ENCODE results near the gene LGALS7B.
"Not testable (repeated sequence)": the region's sequence is repeated elsewhere in the genome, so short reads cannot be mapped to it uniquely, and the experiment has no call there.

LGALS7B gene

DNA sequence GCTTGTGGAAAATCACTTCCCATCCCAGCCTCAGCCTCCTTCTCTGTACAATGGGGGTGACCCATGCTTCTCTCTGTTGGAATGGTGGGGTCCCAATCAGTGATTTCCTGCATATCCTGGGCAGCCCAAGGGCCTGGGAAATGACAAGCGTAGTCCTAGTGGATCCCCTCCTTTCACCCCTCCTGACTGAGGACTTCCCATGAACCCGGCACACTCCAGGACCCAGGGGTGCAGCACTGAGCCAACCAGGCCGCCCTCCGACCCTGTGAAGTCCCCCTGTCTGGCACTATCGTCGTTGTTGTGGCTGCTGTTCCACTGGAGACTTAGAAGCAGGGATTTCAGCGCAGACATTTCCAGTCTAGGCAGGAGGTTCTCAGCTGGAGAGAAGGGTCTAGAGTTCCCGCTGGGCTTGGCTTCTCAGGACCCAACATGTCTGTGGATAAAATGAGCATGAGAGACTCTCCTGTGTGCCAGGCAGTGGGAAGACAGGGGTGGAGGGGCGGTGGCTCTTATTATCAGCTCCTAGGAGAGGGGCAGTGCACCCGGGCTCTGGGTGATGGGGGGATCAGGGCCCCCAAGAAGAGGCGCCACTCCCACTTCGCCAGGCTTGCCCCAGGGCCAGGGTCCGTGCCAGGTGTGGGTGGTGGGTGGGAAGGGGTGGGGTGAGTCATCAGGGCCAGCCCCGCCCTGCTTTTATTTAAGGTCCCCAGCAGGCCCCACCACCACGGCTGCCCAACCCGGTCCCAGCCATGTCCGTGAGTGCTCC is at the start of gene LGALS7B:
LGALS7B (plus strand) TSS at position 723 of the 766 bp plus-strand sequence; CDS start at position 750, 27 bp downstream.
- DNase-seq = no peak

DNA sequence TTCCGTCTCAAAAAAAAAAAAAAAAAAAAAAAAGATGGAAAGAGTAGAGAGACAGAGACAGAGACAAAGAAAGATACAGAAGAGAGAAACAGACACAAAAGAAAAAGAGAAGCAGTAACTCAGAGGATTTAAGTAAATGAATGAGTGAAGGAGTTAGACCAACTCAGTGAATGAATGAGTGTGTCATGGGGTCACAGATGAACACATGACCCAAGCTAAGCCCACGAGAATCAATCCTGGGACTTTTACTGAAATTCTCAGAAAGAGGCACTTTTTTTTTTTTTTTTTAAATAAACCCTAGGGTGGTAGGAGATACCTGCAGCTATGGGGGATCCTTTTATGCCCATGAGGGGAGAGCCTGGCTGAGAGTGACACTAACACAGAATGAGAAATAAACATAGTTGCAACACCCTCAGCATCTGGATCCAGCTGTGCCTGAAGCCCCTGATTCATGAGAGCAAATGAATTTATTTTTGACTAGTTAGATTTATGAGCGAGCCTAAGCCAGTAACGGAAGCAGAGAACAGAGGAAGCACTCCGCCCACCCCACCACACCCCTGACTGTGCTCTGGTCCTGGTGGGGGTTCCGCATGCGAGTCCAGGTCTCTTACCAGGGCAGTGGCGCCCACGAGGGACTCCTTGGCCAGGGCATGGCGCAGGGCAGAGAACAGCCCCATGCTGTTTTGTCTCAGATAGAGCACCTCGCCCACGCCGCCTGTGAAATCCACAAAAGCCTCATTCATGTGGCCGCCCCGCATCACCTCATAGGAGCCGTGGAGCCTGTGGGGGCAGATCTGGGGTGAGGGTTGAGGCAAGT is 49.4 kb upstream of the LGALS7B start:
- DNase-seq = no peak

DNA sequence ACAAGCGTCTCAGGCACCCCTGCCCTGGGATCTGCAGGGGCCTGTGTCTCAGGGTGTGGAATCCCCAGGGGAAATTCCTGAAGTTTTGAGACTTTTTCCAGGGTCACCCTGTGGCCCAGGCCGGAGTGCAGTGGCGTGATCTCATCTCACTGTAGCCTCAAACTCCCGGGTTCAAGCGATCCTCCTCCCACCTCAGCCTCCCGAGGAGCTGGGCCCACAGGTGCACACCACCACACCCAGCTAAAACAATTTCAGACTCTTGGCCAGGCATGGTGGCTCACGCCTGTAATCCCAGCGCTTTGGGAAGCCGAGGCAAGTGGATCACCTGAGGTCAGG is 48.8 kb upstream of the LGALS7B start:
- DNase-seq = no peak

DNA sequence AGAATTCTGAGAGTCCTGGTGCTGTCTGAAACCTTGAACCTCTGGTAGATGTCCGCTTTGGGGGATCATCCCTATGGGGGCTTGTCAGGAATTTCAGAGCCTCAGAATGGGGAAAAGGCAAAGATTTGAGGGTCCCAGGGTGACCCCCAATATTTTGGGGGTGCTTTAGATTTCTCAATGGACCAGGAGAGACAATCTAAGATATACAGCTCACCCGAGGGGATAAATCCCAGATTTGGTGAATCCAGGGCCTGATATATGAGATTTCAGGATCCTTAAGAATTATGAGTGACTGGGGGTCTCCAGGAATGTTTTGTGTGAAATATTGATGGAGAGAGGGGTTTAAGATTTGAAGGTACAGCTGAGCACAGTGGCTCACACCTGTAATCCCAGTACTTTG is 48.1 kb upstream of the LGALS7B start:
- DNase-seq = no peak

DNA sequence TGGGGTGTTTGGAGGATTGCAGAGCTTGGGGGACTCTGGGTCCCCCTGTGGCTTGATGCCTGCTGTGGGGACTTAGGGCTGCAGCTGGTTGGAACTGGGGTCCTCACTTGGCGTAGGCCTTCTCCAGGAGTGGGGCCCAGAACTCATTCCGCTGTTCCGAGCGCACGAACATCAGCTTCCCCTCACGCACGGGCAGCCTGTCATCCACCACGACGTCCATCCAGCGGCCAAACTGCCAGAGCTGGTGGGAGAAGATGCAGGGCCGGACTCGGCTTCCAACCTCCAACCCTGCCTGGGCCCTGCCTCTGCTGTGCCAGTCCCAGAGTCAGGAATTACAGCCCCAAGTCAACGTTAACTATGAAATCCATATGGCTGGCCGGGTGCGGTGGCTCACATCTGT is 47.3 kb upstream of the LGALS7B start:
- DNase-seq = no peak

DNA sequence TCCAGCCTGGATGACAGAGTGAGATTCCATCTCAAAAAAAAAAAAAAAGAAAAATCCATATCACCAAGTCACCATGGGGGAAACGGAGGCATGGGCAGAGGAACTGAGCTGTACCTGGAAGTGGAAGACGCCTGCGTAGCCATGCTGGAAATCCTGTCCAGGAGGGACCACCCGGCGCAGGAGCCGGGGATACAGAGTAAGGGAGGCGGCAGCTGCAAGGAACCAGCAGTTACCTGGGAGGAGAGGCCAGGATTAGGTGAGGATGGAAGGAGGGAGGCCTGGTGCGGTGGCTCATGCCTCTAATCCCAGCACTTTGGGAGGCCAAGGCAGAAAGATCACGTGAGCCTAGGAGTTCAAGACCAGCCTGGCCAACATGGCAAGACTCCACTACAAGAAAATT is 46.7 kb upstream of the LGALS7B start:
- DNase-seq = no peak

DNA sequence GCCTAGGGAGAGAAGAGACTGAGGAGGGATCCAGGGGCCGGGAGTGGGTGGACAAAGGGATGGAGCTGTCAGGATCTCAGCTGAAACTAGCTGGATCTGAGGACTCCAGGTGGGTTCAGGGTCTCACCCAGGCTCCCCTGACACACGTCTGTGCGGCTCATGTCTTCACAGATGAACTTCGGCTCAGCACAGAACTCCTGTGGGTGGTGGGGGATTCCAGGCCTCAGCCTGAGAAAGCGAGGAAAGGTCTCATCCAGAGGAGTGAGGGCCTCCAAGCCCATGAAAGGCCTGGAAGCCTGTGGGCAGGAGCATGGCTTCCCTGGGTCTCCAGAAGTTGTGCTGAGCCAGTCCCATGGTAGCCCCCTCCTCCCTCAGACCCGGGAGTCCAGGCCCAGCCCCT is 46.1 kb upstream of the LGALS7B start:
- DNase-seq = no peak

DNA sequence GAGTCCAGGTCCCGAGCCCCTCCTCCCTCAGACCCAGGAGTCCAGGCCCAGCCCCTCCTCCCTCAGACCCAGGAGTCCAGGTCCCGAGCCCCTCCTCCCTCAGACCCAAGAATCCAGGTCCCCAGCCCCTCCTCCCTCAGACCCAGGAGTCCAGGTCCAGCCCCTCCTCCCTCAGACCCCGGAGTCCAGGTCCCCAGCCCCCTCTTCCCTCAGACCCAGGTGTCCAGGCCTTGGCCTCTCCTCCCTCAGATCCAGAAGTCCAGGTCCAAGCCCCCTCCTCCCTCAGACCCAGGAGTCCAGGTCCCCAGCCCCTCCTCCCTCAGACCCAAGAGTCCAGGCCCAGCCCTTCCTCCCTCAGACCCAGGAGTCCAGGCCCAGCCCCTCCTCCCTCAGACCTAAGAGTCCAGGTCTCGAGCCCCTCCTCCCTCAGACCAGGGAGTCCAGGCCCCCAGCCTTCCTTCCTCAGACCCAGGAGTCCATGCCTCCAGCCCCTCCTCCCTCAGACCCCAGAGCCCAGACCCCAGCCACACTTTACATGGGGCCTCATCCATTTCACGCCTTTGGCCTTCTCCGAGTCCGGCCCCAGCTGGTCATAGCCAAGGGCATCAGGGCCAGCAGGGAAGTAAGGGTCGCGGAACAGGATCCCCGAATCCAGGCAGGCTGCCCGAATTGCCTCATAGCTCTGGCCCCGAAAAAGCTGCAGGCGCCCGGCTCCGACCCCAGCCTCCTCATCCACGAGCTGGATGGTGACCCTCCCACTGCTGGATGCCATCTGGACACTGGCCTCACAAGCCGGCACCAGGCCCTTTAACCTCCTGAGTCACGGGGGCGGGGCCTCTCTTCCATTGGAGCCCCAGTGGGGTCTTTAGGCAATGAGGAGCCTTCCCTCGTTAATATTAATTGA is 45.4 kb upstream of the LGALS7B start:
- DNase-seq = no peak

DNA sequence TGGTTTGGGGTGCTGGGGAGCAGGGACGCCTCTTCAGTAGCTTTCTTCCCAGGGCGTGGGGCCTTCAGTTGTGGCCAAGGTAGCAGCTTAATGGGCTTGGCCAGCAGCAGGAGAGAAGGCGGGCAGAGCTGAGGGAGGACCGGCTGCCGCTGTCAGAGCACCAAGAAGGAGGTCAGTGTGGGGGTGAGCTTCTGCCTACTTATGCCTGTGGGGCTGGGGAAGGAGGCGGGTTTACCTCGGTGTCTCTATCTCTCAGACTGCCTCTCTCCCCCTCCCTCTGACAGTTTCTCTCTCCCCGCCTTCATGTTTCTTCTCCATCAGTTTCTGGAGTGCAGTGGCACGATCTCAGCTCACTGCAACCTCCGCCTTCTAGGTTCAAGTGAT is 44.7 kb upstream of the LGALS7B start, which contains the start of gene CAPN12:
CAPN12 (minus strand) TSS at position 177 of the 384 bp plus-strand sequence. CDS start 309 bp downstream, outside the sequence.
- no peak for DNase-seq

DNA sequence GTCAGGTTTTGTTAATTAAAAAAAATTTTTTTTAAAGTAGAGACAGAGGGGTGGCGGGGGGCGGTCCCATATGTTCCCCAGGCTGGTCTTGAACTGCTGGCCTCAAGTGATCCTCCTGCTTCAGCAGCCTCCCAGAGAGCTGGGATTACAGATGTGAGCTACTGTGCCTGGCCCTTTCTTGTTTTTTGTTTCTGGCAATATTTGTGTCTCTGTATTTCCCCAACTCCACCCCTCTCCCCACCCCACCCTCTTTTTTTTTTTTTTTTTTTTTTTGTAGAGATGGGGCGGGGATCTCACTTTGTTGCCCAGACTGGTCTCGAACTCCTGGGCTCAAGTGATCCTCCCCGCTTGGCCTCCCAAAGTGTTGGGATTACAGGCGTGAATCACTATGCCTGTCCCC is 44.1 kb upstream of the LGALS7B start:
- DNase-seq = no peak

DNA sequence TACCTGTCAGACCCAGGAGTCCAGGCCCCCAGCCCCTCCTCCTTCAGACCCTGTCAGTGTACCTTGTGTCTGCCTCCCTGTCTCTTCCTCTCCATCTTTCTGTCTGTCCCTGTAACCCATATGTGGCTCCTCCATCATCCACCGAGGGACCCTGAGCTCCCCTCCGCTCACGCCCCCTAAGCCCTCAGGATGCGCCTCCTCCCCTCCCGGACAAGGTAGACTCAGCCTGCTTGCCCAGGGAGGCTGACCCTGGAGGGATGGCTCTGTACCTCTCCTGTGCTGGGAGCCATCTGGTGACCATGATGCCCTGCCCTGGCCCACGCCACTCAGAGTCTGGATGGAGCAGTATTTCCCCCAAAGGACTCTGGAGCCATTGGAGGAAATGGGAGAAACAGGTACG is 43.7 kb upstream of the LGALS7B start:
- DNase-seq = no peak

DNA sequence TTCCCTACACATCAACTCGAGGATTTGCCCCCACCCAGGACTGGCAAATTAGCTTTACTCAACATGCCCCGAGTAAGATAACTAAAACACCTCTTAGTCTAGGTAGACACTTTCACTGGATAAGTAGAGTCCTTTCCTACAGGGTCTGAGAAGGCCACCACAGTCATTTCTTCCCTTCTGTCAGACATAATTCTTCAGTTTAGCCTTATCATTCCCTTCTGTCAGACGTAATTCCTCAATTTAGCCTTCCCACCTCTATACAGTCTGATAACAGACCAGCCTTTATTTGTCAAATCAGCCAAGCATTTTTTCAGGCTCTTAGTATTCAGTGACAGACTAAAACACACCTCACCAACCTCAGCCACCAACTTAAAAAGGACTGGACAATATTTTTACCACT is 35.2 kb upstream of the LGALS7B start:
- not testable (repeated sequence) for DNase-seq

DNA sequence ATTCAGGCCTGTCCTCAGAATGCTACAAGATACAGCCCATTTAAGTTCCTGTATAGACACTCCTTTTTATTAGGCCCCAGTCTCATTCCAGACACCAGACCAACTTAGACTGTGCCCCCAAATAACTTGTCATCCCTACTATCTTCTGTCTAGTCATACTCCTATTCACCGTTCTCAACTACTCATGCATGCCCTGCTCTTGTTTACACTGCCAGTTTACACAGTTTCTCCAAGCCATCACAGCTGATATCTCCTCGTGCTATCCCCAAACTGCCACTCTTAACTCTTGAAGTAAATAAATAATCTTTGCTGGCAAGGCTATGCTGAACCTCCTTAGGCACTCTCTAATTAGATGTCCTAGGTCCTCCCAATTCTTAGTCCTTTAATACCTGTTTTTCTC is 34.8 kb upstream of the LGALS7B start:
- not testable (repeated sequence) for DNase-seq

DNA sequence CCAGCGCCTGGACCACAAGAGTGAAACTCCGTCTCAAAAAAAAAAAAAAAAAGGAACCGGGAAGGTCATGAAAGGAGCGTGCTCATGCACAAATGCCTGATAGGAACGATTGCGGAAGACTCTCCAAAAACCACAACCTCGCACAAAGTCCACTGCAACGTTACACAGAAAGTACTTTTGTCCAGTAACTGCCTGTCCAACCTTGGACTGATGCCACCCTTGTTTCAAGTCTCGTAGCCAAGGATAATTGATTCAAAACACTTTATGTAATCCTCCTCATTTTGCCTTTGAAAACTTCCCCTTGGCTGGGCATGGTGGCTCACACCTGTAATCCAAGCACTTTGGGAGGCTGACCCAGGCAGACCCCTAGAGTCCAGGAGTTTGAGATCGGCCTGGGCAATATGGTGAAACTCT is 29.4 kb upstream of the LGALS7B start:
- DNase-seq = no peak

DNA sequence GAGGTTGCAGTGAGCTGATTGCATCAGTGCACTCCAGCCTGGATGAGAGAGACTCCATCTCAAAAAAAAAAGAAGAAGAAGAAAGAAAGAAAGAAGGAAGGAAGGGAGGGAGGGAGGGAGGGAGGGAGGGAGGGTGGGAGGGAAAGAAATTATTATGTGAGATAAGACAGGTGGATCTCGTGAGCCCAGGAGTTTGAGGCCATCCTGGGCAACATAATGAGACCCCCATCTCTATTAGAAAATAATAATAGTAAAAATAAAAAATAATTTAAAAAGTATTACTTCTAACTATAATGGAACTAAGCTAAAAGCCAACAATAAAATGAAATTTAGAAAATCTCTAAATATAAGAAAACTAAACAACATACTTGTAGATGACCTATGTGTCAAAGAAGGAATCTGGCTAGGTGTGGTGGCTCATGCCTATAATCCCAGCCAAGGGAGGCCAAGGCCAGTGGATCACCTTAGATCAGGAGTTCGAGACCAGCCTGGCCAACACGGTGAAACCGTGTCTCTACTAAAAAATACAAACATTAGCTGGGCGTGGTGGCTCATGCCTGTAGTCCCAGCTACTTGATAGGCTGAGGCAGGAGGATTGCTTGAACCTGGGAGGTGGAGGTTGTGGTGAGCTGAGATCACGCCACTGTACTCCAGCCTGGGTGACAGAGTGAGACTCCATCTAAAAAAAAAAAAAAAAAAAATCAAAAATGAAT is 28.0 kb upstream of the LGALS7B start:
- DNase-seq = not testable (repeated sequence)

DNA sequence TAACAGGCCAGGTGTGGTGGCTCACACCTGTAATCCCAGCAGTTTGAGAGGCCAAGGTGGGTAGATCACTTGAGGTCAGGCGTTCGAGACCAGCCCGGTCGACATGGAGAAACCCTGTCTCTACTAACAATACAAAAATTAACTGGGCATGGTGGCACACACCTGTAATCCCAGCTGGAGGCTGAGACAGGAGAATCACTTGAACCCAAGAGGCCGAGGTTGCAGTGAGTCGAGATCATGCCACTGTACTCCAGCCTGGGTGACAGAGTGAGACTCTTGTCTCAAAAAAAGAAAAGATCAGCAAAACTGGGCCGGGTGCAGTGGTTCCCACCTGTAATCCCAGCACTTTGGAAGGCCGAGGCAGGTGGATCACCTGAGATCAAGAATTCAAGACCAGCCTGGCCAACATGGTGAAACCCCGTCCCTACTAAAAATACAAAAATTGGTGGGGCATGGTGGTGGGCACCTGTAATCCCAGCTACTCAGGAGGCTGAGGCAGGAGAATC is 27.1 kb upstream of the LGALS7B start:
- DNase-seq = not testable (repeated sequence)

DNA sequence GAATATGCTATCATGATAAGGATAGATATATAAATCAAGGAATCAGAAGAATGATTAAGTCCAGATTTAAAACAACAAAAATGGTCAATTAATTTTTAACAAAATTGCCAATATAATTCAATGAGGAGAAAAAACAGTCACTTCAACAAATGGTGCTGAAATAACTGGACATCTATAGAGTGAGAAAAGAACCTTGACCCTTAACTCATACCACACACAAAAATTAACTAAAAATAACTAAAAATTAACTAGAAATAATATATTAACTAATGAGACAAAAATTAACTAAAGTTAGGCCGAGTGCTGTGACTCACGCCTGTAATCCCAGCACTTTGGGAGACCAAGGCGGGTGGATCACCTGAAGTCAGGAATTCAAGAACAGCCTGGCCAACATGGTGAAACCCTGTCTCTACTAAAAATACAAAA is 25.2 kb upstream of the LGALS7B start:
- no peak for DNase-seq

DNA sequence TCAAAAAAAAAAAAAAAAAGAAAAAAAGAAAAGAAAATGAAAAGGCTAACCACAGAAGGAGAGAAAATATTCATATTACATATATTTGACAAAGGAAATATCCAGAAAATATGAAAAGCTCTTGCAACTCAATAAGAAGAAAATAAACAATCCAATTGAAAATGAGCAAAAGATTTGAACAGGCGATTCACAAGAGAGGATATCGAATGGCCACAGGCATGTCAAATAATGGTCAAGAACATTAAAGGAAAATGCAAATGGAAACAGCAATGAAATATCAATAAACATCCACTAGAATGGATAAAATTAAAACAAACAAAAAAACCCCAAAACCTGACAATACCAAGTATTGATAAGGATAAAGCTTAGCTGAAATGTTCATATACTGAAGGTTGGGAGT is 23.8 kb upstream of the LGALS7B start:
- DNase-seq = no peak

DNA sequence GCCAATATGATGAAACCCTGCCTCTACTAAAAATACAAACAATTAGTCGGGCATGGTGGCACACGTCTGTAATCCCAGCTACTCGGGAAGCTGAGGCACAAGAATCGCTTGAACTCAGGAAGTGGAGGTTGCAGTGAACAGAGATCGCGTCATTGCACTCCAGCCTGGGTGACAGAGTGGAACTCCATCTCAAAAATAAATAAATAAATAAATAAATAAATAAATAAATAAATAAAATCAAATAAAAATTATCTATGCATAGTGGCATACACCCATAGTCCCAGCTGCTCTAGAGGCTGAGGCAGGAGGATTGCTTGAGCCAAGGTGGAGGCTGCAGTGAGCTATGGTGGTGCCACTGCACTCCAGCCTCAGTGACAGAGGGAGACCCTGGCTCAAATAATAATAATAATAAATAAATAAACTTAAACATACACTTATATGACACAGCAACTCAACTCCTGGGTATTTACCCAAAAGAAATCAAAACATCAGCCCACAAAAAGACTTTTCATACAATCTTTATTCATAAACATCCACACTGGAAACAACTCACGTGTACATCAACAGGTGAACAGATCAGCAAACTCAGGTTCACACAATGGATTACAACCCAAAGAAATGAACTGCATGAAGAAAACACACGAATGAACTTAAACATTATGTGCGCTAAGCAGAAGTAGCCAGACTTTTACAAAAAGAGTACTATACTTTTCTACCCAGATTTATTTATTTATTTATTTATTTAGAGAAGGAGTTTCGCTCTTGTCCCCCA is 22.5 kb upstream of the LGALS7B start:
- DNase-seq = no peak

DNA sequence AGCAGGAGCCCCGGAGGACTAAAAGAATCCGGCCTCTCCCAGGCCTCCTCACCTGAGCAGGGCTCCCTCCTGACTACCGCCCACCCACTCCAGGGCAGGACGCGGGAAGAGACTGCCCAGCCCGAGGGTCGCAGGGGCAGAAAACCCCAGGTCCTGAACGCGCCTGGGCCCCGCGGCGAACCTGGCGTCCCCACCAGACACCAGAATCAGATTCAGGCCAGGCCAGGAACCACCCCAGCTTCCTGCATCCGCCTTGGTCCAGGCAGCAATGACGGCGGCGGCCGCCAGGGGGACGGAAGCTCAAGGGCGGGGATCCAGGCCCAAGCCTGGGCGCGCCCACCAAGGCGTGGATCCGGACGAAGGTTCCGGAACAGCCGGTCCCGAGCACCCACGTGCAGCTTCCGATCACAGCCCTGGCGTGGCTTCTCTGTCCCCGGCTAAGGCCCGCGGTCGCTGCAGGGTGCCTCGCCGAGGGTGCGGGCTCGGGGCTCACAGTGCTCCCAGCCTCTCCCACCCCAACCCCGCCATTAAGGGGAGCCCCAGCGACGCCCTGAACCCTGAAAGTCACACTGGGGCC is 19.3 kb upstream of the LGALS7B start:
- DNase-seq = no peak

All from NCI-H526 treated with DMSO at 0.1 percent for 48 hours (cell line).